PC-9 (cell line): ENCODE results near the gene RAC3. TPM values are rescaled to one million over a fixed set of nuclear protein-coding genes. Genes with fewer than 3 reads are reported as not detected.

ENCODE experiments used
- BruUV-seq: library from RNA; stranded (reverse); fragments of 400-500 nt; replicated peaks from 2 replicates; lab custom pipeline; 2021; lab: Mats Ljungman, UMichigan
- CTCF ChIA-PET: fragments of 300-600 bp; sonication (Branson Sonifier 250); formaldehyde crosslinking; loops from one replicate; lab custom pipeline; 2022; ENCODE audit warnings: antibody characterized with exemption; lab: Charles Lee
- POLR2A ChIA-PET: fragments of 300-600 bp; sonication (Branson Sonifier 250); formaldehyde crosslinking; loops from one replicate; lab custom pipeline; 2022; ENCODE audit warnings: antibody characterized with exemption; ENCODE audit not compliant: unreplicated experiment; lab: Charles Lee
- DNase-seq, 2 experiments: peaks; one replicate each; pipeline versions ENCODE4 v3.0.0 to v3.0.0-alpha.2; 2015 to 2022; ENCODE audit warnings: mixed read lengths in 1 of 2
- H2AFZ ChIP-seq: fragments of 200-600 bp; sonication (generic); 2 replicates; pipeline ENCODE4 v1.8.1; 2017; ENCODE audit warnings: antibody characterized with exemption
- H3F3A ChIP-seq: fragments of 200-600 bp; sonication (generic); 2 replicates; pipeline ENCODE4 v1.8.1; 2017; ENCODE audit warnings: antibody characterized with exemption, mild to moderate bottlenecking, low read depth; ENCODE audit not compliant: insufficient read depth
- H3K27ac ChIP-seq: fragments of 200-600 bp; sonication (generic); 2 replicates; pipeline ENCODE4 v1.6.1; 2016; ENCODE audit warnings: mixed run types
- H3K27me3 ChIP-seq: fragments of 200-600 bp; sonication (generic); 2 replicates; pipeline ENCODE4 v1.6.1; 2016; ENCODE audit warnings: low read depth, mixed run types; ENCODE audit not compliant: insufficient read depth
- H3K36me3 ChIP-seq: fragments of 200-600 bp; sonication (generic); 2 replicates; pipeline ENCODE4 v1.6.1; 2016; ENCODE audit warnings: low read depth, mixed run types
- H3K4me1 ChIP-seq: fragments of 200-600 bp; sonication (generic); replicated peaks from 2 replicates; pipeline ENCODE4 v1.6.1; 2016; ENCODE audit warnings: mixed run types; ENCODE audit not compliant: insufficient read depth
- H3K4me2 ChIP-seq: fragments of 200-600 bp; sonication (generic); 2 replicates; pipeline ENCODE4 v1.6.1; 2017; ENCODE audit warnings: mixed run types
- H3K4me3 ChIP-seq: fragments of 200-600 bp; sonication (generic); 2 replicates; pipeline ENCODE4 v1.6.1; 2016; ENCODE audit warnings: mixed run types
- H3K79me2 ChIP-seq: fragments of 200-600 bp; sonication (generic); 2 replicates; pipeline ENCODE4 v1.6.1; 2017; ENCODE audit warnings: low read depth, mixed run types
- H3K9me2 ChIP-seq: fragments of 200-600 bp; sonication (generic); 2 replicates; pipeline ENCODE4 v1.8.1; 2017; ENCODE audit warnings: mild to moderate bottlenecking; ENCODE audit not compliant: insufficient read depth
- H3K9me3 ChIP-seq: fragments of 200-600 bp; sonication (generic); 2 replicates; pipeline ENCODE4 v1.8.1; 2016; ENCODE audit warnings: low read depth; ENCODE audit not compliant: insufficient read depth
- H4K20me1 ChIP-seq: fragments of 200-600 bp; sonication (generic); 2 replicates; pipeline ENCODE4 v1.8.1; 2017; ENCODE audit not compliant: insufficient read depth
- CTCF ChIP-seq: fragments of 200-600 bp; sonication (generic); conservative IDR thresholded peaks from 2 replicates; pipeline ENCODE4 v1.6.1; 2017; ENCODE audit warnings: mixed run types, antibody characterized with exemption, mild to moderate bottlenecking, moderate library complexity
- EZH2 ChIP-seq: fragments of 200-600 bp; sonication (generic); IDR thresholded peaks from 2 replicates; pipeline ENCODE4 v1.8.0; 2017; ENCODE audit warnings: antibody characterized with exemption, low read depth
- intact Hi-C: fragments of 100-400 bp; cut with micrococcal nuclease; formaldehyde crosslinking; loops from one replicate; pipeline ENCODE4 v1.10.0; 2022; ENCODE audit not compliant: unreplicated experiment
- total RNA-seq: library from RNA; stranded (reverse); gene quantifications from 2 replicates; pipeline ENCODE4 v1.2.3, GENCODE V29; 2021

The RAC3 gene
- total RNA-seq, 1 experiment from 2014 or later = 32.3 TPM

- no peaks in the 10 kb centered on the region for H3K4me1 ChIP-seq
- no peak overlapping the region for H3K4me3 ChIP-seq
- BruUV-seq = no TSS peak
- no peaks in the 10 kb centered on the region for H3K79me2 ChIP-seq
- no peak overlapping the region for H3K4me2 ChIP-seq
- CTCF ChIA-PET = no interaction called here
- H4K20me1 ChIP-seq = no peaks in the 10 kb centered on the region
- POLR2A ChIA-PET = no interaction called here
- H3K9me3 ChIP-seq = no peaks in the 10 kb centered on the region
- H3F3A ChIP-seq = no peaks in the 10 kb centered on the region
- no peak overlapping the region for H3K27ac ChIP-seq
- no peaks in the 10 kb centered on the region for H3K27me3 ChIP-seq
- no peaks in the 10 kb centered on the region for H3K9me2 ChIP-seq
- intact Hi-C loops = no loop called here
- H3K36me3 ChIP-seq = no peaks in the 10 kb centered on the region
- no peak for DNase-seq
- no peak overlapping the region for H2AFZ ChIP-seq
- TF ChIP-seq CTCF = no peak
- TF ChIP-seq EZH2 = no peak
These were observed 37.5 kb upstream of the RAC3 start for GRCh38 chr17:81993729-81994592.

GRCh38 chr17:81994593-81995462 is 36.6 kb upstream of the RAC3 start:
- no TSS peak for BruUV-seq
- DNase-seq = no peak
- Histone ChIP-seq H3K4me2 (no peak overlapping the region), H3K4me3 (no peak overlapping the region), H4K20me1 (no peaks in the 10 kb centered on the region), H3K4me1 (no peaks in the 10 kb centered on the region), H3K79me2 (no peaks in the 10 kb centered on the region), H3K27ac (no peak overlapping the region), H3K9me2 (no peaks in the 10 kb centered on the region), H3K27me3 (no peaks in the 10 kb centered on the region), H3F3A (no peaks in the 10 kb centered on the region), H3K36me3 (no peaks in the 10 kb centered on the region), H2AFZ (no peak overlapping the region), H3K9me3 (no peaks in the 10 kb centered on the region)
- ChIA-PET CTCF (no interaction called here), POLR2A (no interaction called here)
- TF ChIP-seq EZH2 = no peak
- no peak for TF ChIP-seq CTCF
- intact Hi-C loops = no loop called here

GRCh38 chr17:81995463-81996231 is 35.8 kb upstream of the RAC3 start:
- Histone ChIP-seq H3K27me3 (no peaks in the 10 kb centered on the region), H2AFZ (no peak overlapping the region), H3K9me2 (no peaks in the 10 kb centered on the region), H4K20me1 (no peaks in the 10 kb centered on the region), H3K79me2 (no peaks in the 10 kb centered on the region), H3K4me3 (no peak overlapping the region), H3K36me3 (no peaks in the 10 kb centered on the region), H3K4me2 (no peak overlapping the region), H3K27ac (no peak overlapping the region), H3K9me3 (no peaks in the 10 kb centered on the region), H3F3A (no peaks in the 10 kb centered on the region), H3K4me1 (no peaks in the 10 kb centered on the region)
- intact Hi-C loops = no loop called here
- TF ChIP-seq EZH2 (no peak), CTCF (no peak)
- CTCF ChIA-PET = no interaction called here
- POLR2A ChIA-PET = no interaction called here
- no peak for DNase-seq
- no TSS peak for BruUV-seq
